ENCODE data around the gene CRAMP1.

Gene CRAMP1

DNA sequence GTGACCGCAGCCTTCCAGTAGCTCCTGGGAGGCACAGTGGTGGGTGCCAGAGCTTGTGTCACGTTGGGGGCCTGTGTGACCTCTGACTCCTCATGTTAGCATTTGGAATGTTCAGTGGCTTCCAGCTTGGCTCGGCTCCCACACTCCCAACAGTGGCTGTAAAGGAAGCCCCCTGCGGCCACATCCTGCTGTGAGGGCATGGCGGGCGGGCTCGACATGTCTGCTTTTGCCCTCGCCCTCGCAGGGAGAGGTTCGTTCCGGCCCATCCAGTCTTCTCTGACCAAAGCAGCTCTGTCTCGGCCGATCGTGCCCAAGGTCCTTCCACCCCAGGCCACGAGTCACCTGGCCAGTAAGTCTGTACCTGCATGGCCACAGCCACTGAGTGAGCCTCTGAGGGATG lies 53.7 kb downstream of the CRAMP1 start:
- Histone ChIP-seq H3K36me3 (ENCODE audit: insufficient read depth, low read length) (peaks cover 36% of the 10 kb centered on the region), H3K4me1 (ENCODE audit: insufficient read depth, low read length) (no peaks in the 10 kb centered on the region), H3K9me3 (ENCODE audit: control insufficient read depth, insufficient read depth, low read length) (no peaks in the 10 kb centered on the region), H3K9ac (ENCODE audit: low read depth, low read length) (no peak overlapping the region)

DNA sequence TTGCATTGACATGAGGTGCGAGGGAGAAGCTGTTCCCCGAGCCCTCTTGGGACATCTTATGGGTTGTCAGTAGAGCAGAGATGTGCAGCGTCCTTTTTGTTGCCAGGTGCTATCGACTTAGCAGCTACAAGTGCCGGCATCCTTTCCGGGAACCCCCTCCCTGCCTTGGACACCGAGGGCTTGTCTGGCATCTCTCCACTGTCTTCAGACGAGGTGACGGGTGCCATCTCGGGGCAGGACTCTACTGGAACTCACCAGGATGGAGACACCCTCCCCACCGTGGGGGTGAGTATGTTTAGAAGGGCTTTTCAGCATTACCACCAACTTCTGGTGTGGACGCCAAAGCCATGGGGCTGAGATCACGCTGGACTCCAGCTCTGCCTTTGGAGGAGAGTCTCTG lies 54.2 kb downstream of the CRAMP1 start:
- Histone ChIP-seq H3K9me3 (ENCODE audit: control insufficient read depth, insufficient read depth, low read length) (no peaks in the 10 kb centered on the region), H3K4me1 (ENCODE audit: insufficient read depth, low read length) (no peaks in the 10 kb centered on the region), H3K36me3 (ENCODE audit: insufficient read depth, low read length) (peaks cover 36% of the 10 kb centered on the region)

DNA sequence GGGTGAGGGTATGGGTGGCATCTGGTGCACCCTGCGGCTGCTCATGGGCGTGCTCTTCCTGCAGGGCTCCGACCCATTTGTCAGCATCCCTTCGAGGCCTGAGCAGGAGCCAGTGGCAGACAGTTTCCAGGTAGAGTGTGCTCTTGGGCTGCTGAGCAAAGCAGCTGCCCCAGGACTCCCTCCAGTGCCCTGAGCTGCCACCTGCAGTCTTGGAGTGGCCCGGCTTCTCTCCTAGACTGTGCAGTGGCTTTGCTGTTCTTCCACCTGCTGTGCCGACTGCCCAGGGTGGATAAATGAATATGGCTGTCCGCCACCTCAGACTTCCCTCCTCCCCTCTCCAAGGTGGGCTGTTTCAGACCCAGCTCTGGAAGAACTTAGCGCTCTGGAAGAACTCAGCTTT lies 55.1 kb downstream of the CRAMP1 start:
- H3K4me1 ChIP-seq (ENCODE audit: insufficient read depth, low read length) = no peaks in the 10 kb centered on the region
- H3K9ac ChIP-seq (ENCODE audit: low read depth, low read length) = no peak overlapping the region
- no peaks in the 10 kb centered on the region for H3K9me3 ChIP-seq (ENCODE audit: control insufficient read depth, insufficient read depth, low read length)
- peaks cover 36% of the 10 kb centered on the region for H3K36me3 ChIP-seq (ENCODE audit: insufficient read depth, low read length)

More for the DNA sequence above, 54.2 kb downstream of the CRAMP1 start:
- no peak overlapping the region for H3K9ac ChIP-seq (ENCODE audit: low read depth, low read length)

DNA sequence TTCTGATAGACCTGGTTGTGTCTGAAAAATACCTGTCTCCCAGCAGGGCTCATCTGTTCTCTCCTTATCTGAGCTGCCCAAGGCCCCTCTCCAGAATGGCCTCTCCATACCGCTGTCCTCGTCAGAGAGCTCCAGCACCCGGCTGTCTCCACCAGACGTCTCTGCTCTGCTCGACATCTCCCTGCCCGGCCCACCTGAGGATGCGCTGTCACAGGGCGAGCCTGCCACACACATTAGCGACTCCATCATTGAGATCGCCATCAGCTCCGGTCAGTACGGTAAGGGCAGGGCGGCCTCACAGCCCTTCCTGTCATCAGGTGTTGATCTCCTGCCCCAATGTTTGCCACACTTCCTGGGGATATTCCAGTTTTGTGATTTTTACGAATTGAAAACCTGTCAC lies 55.8 kb downstream of the CRAMP1 start:
- no peaks in the 10 kb centered on the region for H3K9me3 ChIP-seq (ENCODE audit: control insufficient read depth, insufficient read depth, low read length)
- H3K9ac ChIP-seq (ENCODE audit: low read depth, low read length) = no peak overlapping the region
- H3K4me1 ChIP-seq (ENCODE audit: insufficient read depth, low read length) = no peaks in the 10 kb centered on the region
- peaks cover 33% of the 10 kb centered on the region for H3K36me3 ChIP-seq (ENCODE audit: insufficient read depth, low read length)

DNA sequence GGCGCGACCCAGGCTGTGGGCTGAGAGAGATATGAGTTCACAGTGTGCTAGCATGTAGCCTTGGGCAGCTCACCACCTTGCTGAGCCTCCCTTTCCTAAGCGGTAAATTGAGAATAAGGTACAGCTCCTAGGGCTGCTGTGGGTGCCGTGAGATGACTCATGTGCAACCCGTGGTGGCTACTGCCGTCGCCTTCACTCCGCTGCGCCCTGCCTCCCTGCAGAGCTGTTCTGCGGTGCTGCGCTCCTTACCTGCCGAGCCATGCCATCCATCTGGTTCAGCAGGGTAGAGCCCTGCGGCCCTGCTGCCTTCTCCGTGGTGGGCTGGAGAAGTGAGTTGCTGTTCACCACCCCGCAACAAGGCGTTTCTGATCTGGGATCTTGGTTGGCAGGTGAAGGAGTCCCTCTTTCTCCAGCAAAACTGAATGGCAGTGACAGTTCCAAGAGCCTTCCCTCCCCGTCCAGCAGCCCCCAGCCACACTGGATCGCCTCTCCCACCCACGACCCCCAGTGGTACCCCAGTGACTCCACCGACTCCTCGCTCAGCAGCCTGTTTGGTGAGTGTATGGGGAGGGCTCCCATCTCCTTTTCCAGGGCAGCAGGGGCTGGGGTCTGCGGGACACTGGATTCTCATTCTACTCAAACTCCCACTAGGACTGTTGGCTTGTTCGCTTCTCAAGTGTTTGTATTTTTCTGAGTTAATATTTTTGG lies 56.6 kb downstream of the CRAMP1 start:
- Histone ChIP-seq H3K4me1 (ENCODE audit: insufficient read depth, low read length) (no peaks in the 10 kb centered on the region), H3K9me3 (ENCODE audit: control insufficient read depth, insufficient read depth, low read length) (no peaks in the 10 kb centered on the region), H3K36me3 (ENCODE audit: insufficient read depth, low read length) (peaks cover 28% of the 10 kb centered on the region), H3K9ac (ENCODE audit: low read depth, low read length) (no peak overlapping the region)

DNA sequence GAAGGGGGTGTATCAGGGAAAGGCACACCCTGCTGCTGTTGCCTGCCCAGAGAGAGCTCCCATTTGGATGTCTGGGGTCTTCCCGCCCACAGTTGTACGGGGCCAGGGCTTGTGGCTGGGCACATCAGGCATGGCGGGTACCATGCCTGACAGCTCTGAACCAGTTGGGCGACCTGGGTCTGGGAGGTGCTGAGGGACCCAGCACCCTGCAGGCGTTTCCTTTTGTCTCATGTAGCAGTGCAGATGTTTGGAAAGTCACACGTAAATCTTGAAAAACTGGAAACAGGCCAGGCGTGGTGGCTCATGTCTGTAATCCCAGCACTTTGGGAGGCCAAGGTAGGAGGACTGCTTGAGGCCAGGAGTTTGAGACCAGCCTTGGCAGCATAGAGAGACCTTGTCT lies 57.5 kb downstream of the CRAMP1 start:
- H3K36me3 ChIP-seq (ENCODE audit: insufficient read depth, low read length) = peaks cover 28% of the 10 kb centered on the region
- H3K4me1 ChIP-seq (ENCODE audit: insufficient read depth, low read length) = no peaks in the 10 kb centered on the region
- H3K9ac ChIP-seq (ENCODE audit: low read depth, low read length) = no peak overlapping the region
- H3K9me3 ChIP-seq (ENCODE audit: control insufficient read depth, insufficient read depth, low read length) = no peaks in the 10 kb centered on the region

DNA sequence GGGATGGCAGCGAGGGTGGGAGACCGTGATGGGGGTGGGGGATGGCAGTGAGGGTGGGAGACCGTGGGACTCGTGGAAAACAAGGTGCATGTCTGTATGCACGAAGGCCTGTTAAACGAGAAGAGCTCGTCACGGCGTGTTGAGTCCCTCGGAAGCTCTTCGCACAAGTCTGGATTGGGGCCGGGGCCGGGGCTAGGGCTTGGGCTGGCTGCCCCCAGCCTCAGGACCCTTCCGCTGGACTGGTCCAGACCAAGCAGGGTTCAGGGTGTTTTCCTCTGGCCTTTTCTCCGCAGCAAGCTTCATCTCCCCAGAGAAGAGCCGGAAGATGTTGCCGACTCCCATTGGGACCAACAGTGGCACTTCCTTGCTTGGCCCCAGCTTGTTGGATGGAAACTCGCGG lies 58.2 kb downstream of the CRAMP1 start:
- no peak overlapping the region for H3K9ac ChIP-seq (ENCODE audit: low read depth, low read length)
- no peaks in the 10 kb centered on the region; the same call in 1 of the 2 replicates for H3K4me1 ChIP-seq (ENCODE audit: insufficient read depth, low read length)
- peaks cover 24% of the 10 kb centered on the region for H3K36me3 ChIP-seq (ENCODE audit: insufficient read depth, low read length)
- no peaks in the 10 kb centered on the region for H3K9me3 ChIP-seq (ENCODE audit: control insufficient read depth, insufficient read depth, low read length)

DNA sequence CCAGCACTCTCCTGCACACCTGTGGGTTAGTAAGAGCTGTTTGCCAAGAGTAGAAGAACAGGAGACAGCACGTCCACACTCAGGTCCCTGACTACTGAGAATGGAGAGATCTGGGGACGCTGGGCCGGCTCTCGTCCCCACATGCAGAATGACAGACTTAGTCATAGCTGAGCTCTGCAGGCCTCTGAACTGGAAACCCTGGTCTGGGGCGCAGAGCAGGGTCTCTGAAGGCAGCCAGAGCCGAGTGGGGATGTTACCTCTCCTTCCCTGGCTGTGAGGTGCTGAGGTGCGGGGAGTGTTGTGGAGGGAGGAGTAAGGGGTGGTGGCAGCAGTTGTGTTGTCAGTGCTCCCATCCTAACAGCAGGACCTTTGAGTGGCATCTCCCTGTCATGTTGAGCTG lies 58.7 kb downstream of the CRAMP1 start:
- no peak overlapping the region for H3K9ac ChIP-seq (ENCODE audit: low read depth, low read length)
- peaks cover 21% of the 10 kb centered on the region for H3K36me3 ChIP-seq (ENCODE audit: insufficient read depth, low read length)
- H3K4me1 ChIP-seq (ENCODE audit: insufficient read depth, low read length) = no peaks in the 10 kb centered on the region; the same call in 1 of the 2 replicates
- no peaks in the 10 kb centered on the region for H3K9me3 ChIP-seq (ENCODE audit: control insufficient read depth, insufficient read depth, low read length)

DNA sequence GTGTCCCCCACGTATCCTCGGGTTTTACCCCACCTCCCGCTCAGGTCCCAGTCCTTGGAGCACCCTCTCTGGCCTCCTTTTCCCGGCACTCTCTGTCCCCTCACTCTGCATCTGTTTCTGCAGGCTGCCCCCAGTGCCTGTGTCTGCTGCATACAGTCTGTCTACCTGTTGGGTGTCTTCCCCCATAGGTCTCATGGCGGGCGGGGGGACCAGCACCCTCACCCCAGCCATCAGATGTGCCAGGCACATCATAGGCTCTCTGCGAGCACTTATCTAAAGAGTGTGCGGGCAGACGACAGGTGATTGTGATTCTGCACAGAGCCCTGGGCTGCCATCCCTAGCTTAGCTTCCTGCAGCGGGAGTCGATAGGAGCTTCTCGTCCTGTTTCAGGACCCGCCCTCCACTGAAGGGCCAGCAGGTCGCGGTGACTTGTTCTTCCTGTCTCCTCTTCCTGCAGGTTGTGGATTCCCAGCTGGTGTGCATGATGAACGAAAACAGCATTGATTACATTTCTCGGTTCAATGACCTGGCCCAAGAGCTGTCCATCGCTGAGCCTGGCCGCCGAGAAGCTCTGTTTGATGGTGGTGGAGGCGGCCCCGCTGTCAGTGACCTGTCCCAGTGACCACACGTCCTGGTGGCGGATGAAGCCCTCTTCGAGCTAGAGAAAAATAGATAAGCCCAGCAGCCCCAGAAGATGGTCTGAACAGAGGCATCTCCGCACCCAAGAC lies 61.4 kb downstream of the CRAMP1 start:
- Histone ChIP-seq H3K9ac (ENCODE audit: low read depth, low read length) (no peak overlapping the region), H3K36me3 (ENCODE audit: insufficient read depth, low read length) (peaks cover 4% of the 10 kb centered on the region; the same call in 1 of the 2 replicates), H3K9me3 (ENCODE audit: control insufficient read depth, insufficient read depth, low read length) (no peaks in the 10 kb centered on the region), H3K4me1 (ENCODE audit: insufficient read depth, low read length) (no peaks in the 10 kb centered on the region; the same call in 1 of the 2 replicates)

DNA sequence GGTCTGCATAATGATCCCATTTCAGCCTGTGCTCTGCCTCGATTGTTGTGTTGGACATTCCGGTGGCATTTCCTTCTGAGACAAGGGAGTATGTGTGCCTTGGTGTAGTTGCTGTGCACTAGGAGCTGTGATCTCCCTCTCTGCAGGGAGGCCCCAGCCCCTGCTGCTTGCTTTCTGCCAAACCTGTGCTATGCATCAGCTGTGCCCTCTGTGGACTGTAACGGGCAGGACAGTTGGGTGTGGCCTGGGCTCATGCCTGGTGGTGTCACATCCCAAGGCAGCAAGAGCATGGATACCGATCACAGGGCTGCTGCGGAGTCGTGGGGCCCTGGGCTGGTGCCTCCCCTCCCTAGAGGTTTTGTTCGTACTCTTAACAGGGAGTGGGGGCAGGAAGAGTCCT lies 62.1 kb downstream of the CRAMP1 start:
- Histone ChIP-seq H3K4me1 (ENCODE audit: insufficient read depth, low read length) (no peaks in the 10 kb centered on the region; the same call in 1 of the 2 replicates), H3K9ac (ENCODE audit: low read depth, low read length) (no peak overlapping the region), H3K36me3 (ENCODE audit: insufficient read depth, low read length) (no peaks in the 10 kb centered on the region; the same call in 1 of the 2 replicates), H3K9me3 (ENCODE audit: control insufficient read depth, insufficient read depth, low read length) (no peaks in the 10 kb centered on the region)

DNA sequence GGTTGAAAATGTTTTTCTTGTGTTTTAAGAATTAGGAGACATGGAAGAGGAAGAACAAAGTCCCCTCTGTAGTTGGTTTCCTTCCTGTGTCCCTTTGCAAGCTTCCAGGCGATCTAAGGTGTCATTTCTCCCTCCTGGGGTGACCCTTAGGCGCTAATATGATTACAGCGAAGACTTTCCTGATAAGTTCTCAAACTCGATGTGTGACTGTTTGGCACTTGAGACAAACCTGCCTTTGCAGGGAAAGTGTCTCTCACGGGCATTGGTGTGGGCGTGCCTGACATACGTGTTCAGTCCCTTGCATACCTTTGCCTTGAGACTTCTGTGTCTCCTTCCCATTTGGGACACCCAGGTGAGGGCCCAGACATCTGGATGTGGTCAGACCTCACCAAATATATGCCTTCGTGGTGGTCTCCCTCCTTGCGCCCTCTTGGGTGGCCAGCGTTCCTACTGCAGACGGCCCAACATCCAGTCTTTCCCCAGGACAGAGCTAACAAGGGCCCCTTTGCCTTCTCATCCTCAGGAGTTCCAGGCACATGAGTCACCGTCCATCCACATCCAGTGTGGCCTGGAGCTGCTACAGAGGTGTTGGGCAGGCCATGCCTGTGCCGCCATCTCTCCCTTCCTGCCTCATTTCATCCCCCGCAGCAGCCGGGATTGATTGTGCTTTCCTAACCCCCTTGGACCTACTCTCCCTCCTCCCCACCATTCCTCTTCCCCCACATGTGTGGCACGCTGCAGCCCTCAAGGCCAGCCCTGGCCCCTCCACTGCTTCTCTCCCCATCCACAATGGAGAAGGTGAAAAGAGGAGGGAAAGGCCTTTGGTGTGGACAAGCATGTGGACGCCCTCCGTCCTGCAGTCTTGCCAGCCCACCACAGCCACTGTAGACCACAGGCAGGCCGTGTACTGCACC lies 62.8 kb downstream of the CRAMP1 start:
- Histone ChIP-seq H3K9ac (ENCODE audit: low read depth, low read length) (no peak overlapping the region), H3K4me1 (ENCODE audit: insufficient read depth, low read length) (peaks cover 3% of the 10 kb centered on the region; the same call in 1 of the 2 replicates), H3K9me3 (ENCODE audit: control insufficient read depth, insufficient read depth, low read length) (no peaks in the 10 kb centered on the region), H3K36me3 (ENCODE audit: insufficient read depth, low read length) (no peaks in the 10 kb centered on the region; the same call in 1 of the 2 replicates)

DNA sequence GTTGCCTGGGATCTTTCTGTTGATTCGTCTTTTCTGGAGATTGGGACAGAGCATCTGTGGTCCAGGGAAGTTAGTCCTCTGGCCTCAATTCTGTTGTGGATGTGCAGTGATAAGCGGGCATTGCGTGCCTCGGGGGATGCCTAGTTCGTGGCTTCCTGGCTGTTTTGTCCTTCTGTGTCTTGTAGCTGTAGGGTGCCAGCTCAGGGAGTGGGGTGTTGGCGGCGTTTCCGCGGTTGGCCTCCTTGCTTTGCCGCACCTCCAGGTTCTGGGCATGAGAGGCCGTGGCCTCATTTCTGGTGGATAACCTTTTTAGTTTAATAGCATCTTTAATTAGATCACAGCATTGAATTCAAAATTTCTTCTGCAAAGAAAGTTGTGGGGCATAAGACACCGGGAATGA lies 64.5 kb downstream of the CRAMP1 start:
- no peaks in the 10 kb centered on the region; the same call in 1 of the 2 replicates for H3K36me3 ChIP-seq (ENCODE audit: insufficient read depth, low read length)
- no peak overlapping the region for H3K9ac ChIP-seq (ENCODE audit: low read depth, low read length)
- peaks cover 6% of the 10 kb centered on the region; the same call in 1 of the 2 replicates for H3K4me1 ChIP-seq (ENCODE audit: insufficient read depth, low read length)
- H3K9me3 ChIP-seq (ENCODE audit: control insufficient read depth, insufficient read depth, low read length) = no peaks in the 10 kb centered on the region

DNA sequence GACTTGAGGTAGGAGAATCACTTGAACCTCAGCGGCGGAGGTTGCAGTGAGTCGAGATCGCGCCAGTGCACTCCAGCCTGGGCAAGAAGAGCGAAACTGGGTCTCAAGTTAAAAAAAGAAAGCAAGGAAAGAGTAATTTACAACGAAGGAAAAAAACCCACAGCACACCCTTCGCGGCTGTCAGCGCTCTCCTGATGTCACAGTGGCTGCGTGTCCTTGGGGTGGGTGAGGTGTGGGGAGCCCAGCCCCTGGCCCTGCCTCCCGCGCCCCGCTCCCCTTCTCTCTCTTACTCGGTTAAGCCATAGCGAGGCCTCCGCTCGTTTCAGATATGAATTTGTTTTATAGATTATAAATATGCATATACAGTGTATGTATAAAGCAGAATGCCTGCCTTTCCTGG lies 65.2 kb downstream of the CRAMP1 start:
- Histone ChIP-seq H3K36me3 (ENCODE audit: insufficient read depth, low read length) (no peaks in the 10 kb centered on the region; the same call in 1 of the 2 replicates), H3K4me1 (ENCODE audit: insufficient read depth, low read length) (peaks cover 6% of the 10 kb centered on the region; the same call in 1 of the 2 replicates), H3K9me3 (ENCODE audit: control insufficient read depth, insufficient read depth, low read length) (no peaks in the 10 kb centered on the region), H3K9ac (ENCODE audit: low read depth, low read length) (peak overlapping the region; percentile 39; the same call in 1 of the 2 replicates)

DNA sequence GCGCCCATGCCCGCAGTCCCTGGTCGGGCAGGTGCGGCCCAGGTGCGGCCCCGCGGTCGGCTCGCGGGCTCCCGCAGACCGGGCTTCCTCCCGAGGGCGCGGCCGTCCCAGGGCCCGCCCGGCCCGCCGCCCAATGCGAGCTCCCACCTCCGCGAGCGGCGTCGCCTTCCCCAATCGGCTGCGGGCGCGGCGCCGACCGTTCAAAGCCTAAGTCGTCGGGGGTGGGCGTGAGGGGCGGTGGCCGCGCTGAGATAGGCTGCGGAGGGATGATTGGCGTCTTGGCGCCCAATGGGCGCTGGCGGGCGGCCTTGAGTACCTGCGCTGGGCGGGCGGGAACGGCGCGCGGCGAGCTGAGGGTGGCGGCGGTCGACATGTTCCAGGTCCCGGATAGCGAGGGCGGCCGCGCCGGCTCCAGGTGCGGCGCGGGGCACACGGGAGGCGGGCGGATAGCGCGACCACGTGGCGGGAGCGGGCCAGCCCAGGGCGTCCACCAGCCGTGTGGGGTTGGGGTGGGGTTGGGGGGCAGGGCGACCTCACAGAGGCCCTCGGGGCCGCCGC lies 65.9 kb downstream of the CRAMP1 start, which contains the start of gene JPT2:
Gene JPT2 (plus strand): TSS at position 338 of the 558 bp plus-strand sequence. CDS start 34 bp downstream, at position 372.
- H3K9ac ChIP-seq (ENCODE audit: low read depth, low read length) = peak within 1 kb of the TSS; percentile 61
- no peaks in the 10 kb centered on the region for H3K36me3 ChIP-seq (ENCODE audit: insufficient read depth, low read length)
- H3K9me3 ChIP-seq (ENCODE audit: control insufficient read depth, insufficient read depth, low read length) = no peaks in the 10 kb centered on the region
- H3K4me1 ChIP-seq (ENCODE audit: insufficient read depth, low read length) = peaks cover 6% of the 10 kb centered on the region; the same call in 1 of the 2 replicates
